ENCODE results near the gene QKI.
"Not testable (repeated sequence)": the region's sequence is repeated elsewhere in the genome, so short reads cannot be mapped to it uniquely, and the experiment has no call there.

Gene QKI

GRCh38 chr6:163428373-163428772, 13.9 kb downstream of the QKI start:
- TF ChIP-seq, protein P1, sequence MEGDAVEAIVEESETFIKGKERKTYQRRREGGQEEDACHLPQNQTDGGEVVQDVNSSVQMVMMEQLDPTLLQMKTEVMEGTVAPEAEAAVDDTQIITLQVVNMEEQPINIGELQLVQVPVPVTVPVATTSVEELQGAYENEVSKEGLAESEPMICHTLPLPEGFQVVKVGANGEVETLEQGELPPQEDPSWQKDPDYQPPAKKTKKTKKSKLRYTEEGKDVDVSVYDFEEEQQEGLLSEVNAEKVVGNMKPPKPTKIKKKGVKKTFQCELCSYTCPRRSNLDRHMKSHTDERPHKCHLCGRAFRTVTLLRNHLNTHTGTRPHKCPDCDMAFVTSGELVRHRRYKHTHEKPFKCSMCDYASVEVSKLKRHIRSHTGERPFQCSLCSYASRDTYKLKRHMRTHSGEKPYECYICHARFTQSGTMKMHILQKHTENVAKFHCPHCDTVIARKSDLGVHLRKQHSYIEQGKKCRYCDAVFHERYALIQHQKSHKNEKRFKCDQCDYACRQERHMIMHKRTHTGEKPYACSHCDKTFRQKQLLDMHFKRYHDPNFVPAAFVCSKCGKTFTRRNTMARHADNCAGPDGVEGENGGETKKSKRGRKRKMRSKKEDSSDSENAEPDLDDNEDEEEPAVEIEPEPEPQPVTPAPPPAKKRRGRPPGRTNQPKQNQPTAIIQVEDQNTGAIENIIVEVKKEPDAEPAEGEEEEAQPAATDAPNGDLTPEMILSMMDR (conservative IDR thresholded peaks at IDR 0.05; ENCODE audit: low read depth, low read length), result no peak
- Histone ChIP-seq H3K4me2 (no peak overlapping the region), H4K20me1 (ENCODE audit: insufficient read depth) (peaks cover 67% of the 10 kb centered on the region)

GRCh38 chr6:163429858-163430448, 15.4 kb downstream of the QKI start:
- TF ChIP-seq, protein P1 (conservative IDR thresholded peaks at IDR 0.05; ENCODE audit: low read depth, low read length), result no peak

More at GRCh38 chr6:163428373-163428772, 13.9 kb downstream of the QKI start:
- Histone ChIP-seq H3K27ac (no peak overlapping the region), H3K36me3 (ENCODE audit: insufficient read depth) (no peaks in the 10 kb centered on the region), H2AFZ (ENCODE audit: low read depth) (no peak overlapping the region), H3K27me3 (ENCODE audit: insufficient read depth, low read depth) (no peaks in the 10 kb centered on the region), H3K4me3 (IDR thresholded peaks at IDR 0.05; ENCODE audit: insufficient read depth, low read depth, low read length) (no peak overlapping the region), H3K9ac (no peak overlapping the region), H3K79me2 (ENCODE audit: insufficient read depth, low read depth) (peaks cover 95% of the 10 kb centered on the region), H3K4me1 (ENCODE audit: low read depth, poor library complexity, severe bottlenecking) (peaks cover 33% of the 10 kb centered on the region)

GRCh38 chr6:163432300-163432699, 17.8 kb downstream of the QKI start:
- Histone ChIP-seq H3K36me3 (ENCODE audit: insufficient read depth) (no peaks in the 10 kb centered on the region), H4K20me1 (ENCODE audit: insufficient read depth) (peaks cover 58% of the 10 kb centered on the region), H3K79me2 (ENCODE audit: insufficient read depth, low read depth) (peaks cover 95% of the 10 kb centered on the region), H3K27me3 (ENCODE audit: insufficient read depth, low read depth) (no peaks in the 10 kb centered on the region), H3K4me1 (ENCODE audit: low read depth, poor library complexity, severe bottlenecking) (peaks cover 56% of the 10 kb centered on the region), H3K9ac (no peak overlapping the region), H3K4me3 (IDR thresholded peaks at IDR 0.05; ENCODE audit: insufficient read depth, low read depth, low read length) (no peak overlapping the region), H3K27ac (no peak overlapping the region), H2AFZ (ENCODE audit: low read depth) (no peak overlapping the region), H3K4me2 (no peak overlapping the region)
- TF ChIP-seq, protein P1 (conservative IDR thresholded peaks at IDR 0.05; ENCODE audit: low read depth, low read length), result no peak

More at GRCh38 chr6:163429858-163430448, 15.4 kb downstream of the QKI start:
- Histone ChIP-seq H3K4me1 (ENCODE audit: low read depth, poor library complexity, severe bottlenecking) (peaks cover 40% of the 10 kb centered on the region), H3K4me3 (IDR thresholded peaks at IDR 0.05; ENCODE audit: insufficient read depth, low read depth, low read length) (no peak overlapping the region), H3K27me3 (ENCODE audit: insufficient read depth, low read depth) (no peaks in the 10 kb centered on the region), H2AFZ (ENCODE audit: low read depth) (no peak overlapping the region), H3K4me2 (no peak overlapping the region), H3K79me2 (ENCODE audit: insufficient read depth, low read depth) (peaks cover 92% of the 10 kb centered on the region), H3K27ac (no peak overlapping the region), H3K9ac (no peak overlapping the region), H3K36me3 (ENCODE audit: insufficient read depth) (no peaks in the 10 kb centered on the region), H4K20me1 (ENCODE audit: insufficient read depth) (peaks cover 56% of the 10 kb centered on the region)

DNA sequence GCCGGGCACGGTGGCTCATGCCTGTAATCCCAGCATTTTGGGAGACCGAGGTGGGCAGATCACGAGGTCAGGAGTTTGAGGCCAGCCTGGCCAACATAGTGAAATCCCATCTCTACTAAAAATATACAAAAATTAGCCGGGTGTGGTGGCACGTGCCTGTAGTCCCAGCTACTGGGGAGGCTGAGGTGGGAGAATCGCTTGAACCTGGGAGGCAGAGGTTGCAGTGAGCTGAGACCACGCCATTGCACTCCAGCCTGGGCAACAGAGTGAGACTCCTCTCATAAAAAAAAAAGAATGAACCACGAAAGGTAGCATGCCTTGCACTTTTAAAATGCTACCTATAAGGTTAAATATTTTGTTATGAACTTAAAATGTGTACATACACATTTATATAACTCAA, 19.0 kb downstream of the QKI start:
- peaks cover 55% of the 10 kb centered on the region for H4K20me1 ChIP-seq (ENCODE audit: insufficient read depth)
- H3K36me3 ChIP-seq (ENCODE audit: insufficient read depth); H2AFZ ChIP-seq (ENCODE audit: low read depth); H3K27ac ChIP-seq; H3K27me3 ChIP-seq (ENCODE audit: insufficient read depth, low read depth); H3K4me2 ChIP-seq; H3K4me3 ChIP-seq (IDR thresholded peaks at IDR 0.05; ENCODE audit: insufficient read depth, low read depth, low read length); H3K9ac ChIP-seq: not testable (repeated sequence)
- H3K4me1 ChIP-seq (ENCODE audit: low read depth, poor library complexity, severe bottlenecking), result peaks cover 68% of the 10 kb centered on the region
- H3K79me2 ChIP-seq (ENCODE audit: insufficient read depth, low read depth), result peaks cover 97% of the 10 kb centered on the region

DNA sequence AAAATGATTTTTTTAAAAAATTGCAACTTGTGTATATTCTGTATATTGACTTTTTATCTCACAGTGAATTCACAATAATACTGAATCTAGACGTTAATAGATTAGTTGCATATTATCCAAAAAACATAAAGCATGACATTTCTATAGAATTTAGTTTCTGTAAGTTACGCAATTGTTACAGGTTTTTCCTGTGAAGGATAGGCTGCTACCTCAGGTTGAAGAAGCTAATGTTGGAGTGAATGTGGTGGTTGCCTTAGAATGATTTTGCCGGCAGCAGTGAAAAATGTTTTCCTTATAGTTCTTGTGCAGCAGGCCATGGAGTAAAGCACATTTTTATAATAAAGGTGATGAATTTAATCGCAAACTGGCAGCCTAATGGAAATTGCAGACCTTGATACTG, 20.5 kb downstream of the QKI start:
- no peak overlapping the region for H3K4me2 ChIP-seq
- no peaks in the 10 kb centered on the region for H3K36me3 ChIP-seq (ENCODE audit: insufficient read depth)
- H3K79me2 ChIP-seq (ENCODE audit: insufficient read depth, low read depth), result peaks cover 88% of the 10 kb centered on the region
- H4K20me1 ChIP-seq (ENCODE audit: insufficient read depth), result peaks cover 44% of the 10 kb centered on the region
- H3K27ac ChIP-seq, result no peak overlapping the region
- H3K27me3 ChIP-seq (ENCODE audit: insufficient read depth, low read depth), result no peaks in the 10 kb centered on the region
- no peak overlapping the region for H2AFZ ChIP-seq (ENCODE audit: low read depth)
- TF ChIP-seq, protein P1 (conservative IDR thresholded peaks at IDR 0.05; ENCODE audit: low read depth, low read length), result no peak
- no peak overlapping the region for H3K9ac ChIP-seq
- H3K4me3 ChIP-seq (IDR thresholded peaks at IDR 0.05; ENCODE audit: insufficient read depth, low read depth, low read length), result no peak overlapping the region
- peaks cover 73% of the 10 kb centered on the region for H3K4me1 ChIP-seq (ENCODE audit: low read depth, poor library complexity, severe bottlenecking)
